ENCODE data around the gene IL9R.

IL9R gene

DNA sequence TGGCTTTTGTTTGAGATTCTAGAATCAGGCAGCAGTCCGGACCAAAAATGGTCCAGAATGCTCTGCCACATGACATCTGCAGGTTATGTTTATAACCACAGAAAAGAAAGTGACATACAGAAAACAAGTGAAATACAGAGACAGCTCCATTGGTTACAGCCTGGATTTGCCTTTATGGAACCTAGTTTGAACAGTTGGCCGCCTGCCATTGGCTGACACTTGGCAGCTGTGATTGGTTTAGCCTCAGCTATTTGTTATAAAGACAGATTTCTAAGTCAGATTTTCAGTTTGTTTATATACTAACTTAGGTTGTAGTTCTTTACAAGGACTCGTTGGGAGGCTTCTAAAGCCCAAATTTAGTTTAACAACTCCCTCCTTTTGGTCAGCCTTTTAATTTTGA lies 40.8 kb upstream of the IL9R start:
- Histone ChIP-seq H3F3A (ENCODE audit: low read depth) (no peaks in the 10 kb centered on the region), H3K27me3 (ENCODE audit: insufficient read depth, low read length, poor library complexity, severe bottlenecking) (no peaks in the 10 kb centered on the region), H2AFZ (ENCODE audit: low read length) (no peak overlapping the region), H3K9ac (ENCODE audit: low read depth, low read length, poor library complexity, severe bottlenecking) (no peak overlapping the region), H3K4me2 (ENCODE audit: low read depth, low read length, poor library complexity, severe bottlenecking) (no peak overlapping the region), H3K4me1 (ENCODE audit: insufficient read depth, low read length, poor library complexity, severe bottlenecking) (no peaks in the 10 kb centered on the region), H3K4me3 (ENCODE audit: low read length, poor library complexity, severe bottlenecking) (no peak overlapping the region), H3K79me2 (ENCODE audit: insufficient read depth, low read length) (no peaks in the 10 kb centered on the region), H3K36me3 (ENCODE audit: insufficient read depth, low read length) (no peaks in the 10 kb centered on the region), H3K9me2 (replicated peaks; ENCODE audit: low read depth, low read length) (no peaks in the 10 kb centered on the region), H3K9me3 (ENCODE audit: insufficient read depth, low read depth, low read length) (no peaks in the 10 kb centered on the region), H4K20me1 (ENCODE audit: insufficient read depth, low read length, poor library complexity, severe bottlenecking) (no peaks in the 10 kb centered on the region)
- TF ChIP-seq EZH2phosphoT487 (IDR thresholded peaks at IDR 0.05; ENCODE audit: borderline replicate concordance) = no peak
- TF ChIP-seq, protein P1, sequence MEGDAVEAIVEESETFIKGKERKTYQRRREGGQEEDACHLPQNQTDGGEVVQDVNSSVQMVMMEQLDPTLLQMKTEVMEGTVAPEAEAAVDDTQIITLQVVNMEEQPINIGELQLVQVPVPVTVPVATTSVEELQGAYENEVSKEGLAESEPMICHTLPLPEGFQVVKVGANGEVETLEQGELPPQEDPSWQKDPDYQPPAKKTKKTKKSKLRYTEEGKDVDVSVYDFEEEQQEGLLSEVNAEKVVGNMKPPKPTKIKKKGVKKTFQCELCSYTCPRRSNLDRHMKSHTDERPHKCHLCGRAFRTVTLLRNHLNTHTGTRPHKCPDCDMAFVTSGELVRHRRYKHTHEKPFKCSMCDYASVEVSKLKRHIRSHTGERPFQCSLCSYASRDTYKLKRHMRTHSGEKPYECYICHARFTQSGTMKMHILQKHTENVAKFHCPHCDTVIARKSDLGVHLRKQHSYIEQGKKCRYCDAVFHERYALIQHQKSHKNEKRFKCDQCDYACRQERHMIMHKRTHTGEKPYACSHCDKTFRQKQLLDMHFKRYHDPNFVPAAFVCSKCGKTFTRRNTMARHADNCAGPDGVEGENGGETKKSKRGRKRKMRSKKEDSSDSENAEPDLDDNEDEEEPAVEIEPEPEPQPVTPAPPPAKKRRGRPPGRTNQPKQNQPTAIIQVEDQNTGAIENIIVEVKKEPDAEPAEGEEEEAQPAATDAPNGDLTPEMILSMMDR (conservative IDR thresholded peaks at IDR 0.05; ENCODE audit: low read length) = no peak

DNA sequence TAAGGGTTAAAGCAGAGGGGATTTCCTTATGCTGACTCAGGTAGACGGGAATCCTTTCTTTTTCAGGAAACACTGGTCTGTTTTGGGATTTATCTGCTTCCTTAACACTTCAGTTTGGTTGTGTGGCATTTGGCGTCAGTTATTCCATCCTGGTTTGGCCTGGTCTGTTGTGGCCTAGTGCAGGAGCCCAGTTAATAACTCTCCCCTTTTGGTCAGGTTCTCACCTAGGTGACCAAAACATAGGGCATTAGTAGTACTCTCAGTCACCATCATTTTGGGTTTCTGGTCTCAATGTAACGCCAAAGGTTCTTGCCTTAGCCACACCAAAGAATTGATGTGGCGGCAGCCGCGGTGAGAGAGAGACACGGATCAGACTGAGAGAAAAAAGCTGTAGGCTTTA lies 39.7 kb upstream of the IL9R start:
- H3K36me3 ChIP-seq (ENCODE audit: insufficient read depth, low read length) = no peaks in the 10 kb centered on the region
- H3K4me2 ChIP-seq (ENCODE audit: low read depth, low read length, poor library complexity, severe bottlenecking) = no peak overlapping the region
- no peaks in the 10 kb centered on the region for H3F3A ChIP-seq (ENCODE audit: low read depth)
- no peaks in the 10 kb centered on the region for H3K79me2 ChIP-seq (ENCODE audit: insufficient read depth, low read length)
- TF ChIP-seq, protein P1 (conservative IDR thresholded peaks at IDR 0.05; ENCODE audit: low read length) = no peak
- no peak for TF ChIP-seq EZH2phosphoT487 (IDR thresholded peaks at IDR 0.05; ENCODE audit: borderline replicate concordance)
- H3K9ac ChIP-seq (ENCODE audit: low read depth, low read length, poor library complexity, severe bottlenecking) = no peak overlapping the region
- no peak overlapping the region for H3K4me3 ChIP-seq (ENCODE audit: low read length, poor library complexity, severe bottlenecking)
- no peak overlapping the region for H2AFZ ChIP-seq (ENCODE audit: low read length)
- H3K4me1 ChIP-seq (ENCODE audit: insufficient read depth, low read length, poor library complexity, severe bottlenecking) = no peaks in the 10 kb centered on the region
- H3K27me3 ChIP-seq (ENCODE audit: insufficient read depth, low read length, poor library complexity, severe bottlenecking) = no peaks in the 10 kb centered on the region
- no peaks in the 10 kb centered on the region for H3K9me3 ChIP-seq (ENCODE audit: insufficient read depth, low read depth, low read length)
- H4K20me1 ChIP-seq (ENCODE audit: insufficient read depth, low read length, poor library complexity, severe bottlenecking) = no peaks in the 10 kb centered on the region
- H3K9me2 ChIP-seq (replicated peaks; ENCODE audit: low read depth, low read length) = no peaks in the 10 kb centered on the region

DNA sequence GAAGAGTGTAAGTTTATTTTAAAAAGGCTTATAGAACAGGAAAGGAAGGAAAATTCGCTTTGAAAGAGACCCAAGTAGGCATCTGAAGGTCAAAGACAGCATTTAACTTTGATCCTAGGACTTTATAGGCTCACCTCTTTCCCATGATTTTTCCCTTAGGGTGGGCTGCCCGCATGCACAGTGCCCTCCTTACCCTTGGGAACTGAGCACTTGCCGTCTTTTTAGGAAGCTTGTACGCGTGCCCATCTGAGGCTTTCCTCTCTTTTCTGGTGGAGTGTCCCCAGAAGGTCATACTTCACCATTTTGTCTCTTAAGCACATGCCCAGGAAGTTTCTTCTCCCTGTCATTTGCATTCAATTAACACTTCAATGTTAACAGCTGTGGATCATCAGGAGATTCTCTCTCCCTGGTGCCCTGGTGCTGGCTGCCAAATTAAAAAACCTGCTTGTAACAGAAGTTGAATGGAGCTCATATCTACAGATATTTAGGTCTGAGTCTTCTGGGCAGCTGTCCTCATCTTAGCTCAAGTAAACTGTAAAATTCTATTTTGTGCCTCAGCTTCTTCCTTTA lies 38.4 kb upstream of the IL9R start:
- H3K9me3 ChIP-seq (ENCODE audit: insufficient read depth, low read depth, low read length) = no peaks in the 10 kb centered on the region
- TF ChIP-seq EZH2phosphoT487 (IDR thresholded peaks at IDR 0.05; ENCODE audit: borderline replicate concordance) = no peak
- TF ChIP-seq, protein P1 (conservative IDR thresholded peaks at IDR 0.05; ENCODE audit: low read length) = no peak
- H3K9me2 ChIP-seq (replicated peaks; ENCODE audit: low read depth, low read length) = no peaks in the 10 kb centered on the region
- no peaks in the 10 kb centered on the region for H3K4me1 ChIP-seq (ENCODE audit: insufficient read depth, low read length, poor library complexity, severe bottlenecking)
- H3K36me3 ChIP-seq (ENCODE audit: insufficient read depth, low read length) = no peaks in the 10 kb centered on the region
- H3K4me3 ChIP-seq (ENCODE audit: low read length, poor library complexity, severe bottlenecking) = no peak overlapping the region
- no peaks in the 10 kb centered on the region for H4K20me1 ChIP-seq (ENCODE audit: insufficient read depth, low read length, poor library complexity, severe bottlenecking)
- no peaks in the 10 kb centered on the region for H3K79me2 ChIP-seq (ENCODE audit: insufficient read depth, low read length)
- H3F3A ChIP-seq (ENCODE audit: low read depth) = no peaks in the 10 kb centered on the region
- H2AFZ ChIP-seq (ENCODE audit: low read length) = no peak overlapping the region
- H3K27me3 ChIP-seq (ENCODE audit: insufficient read depth, low read length, poor library complexity, severe bottlenecking) = no peaks in the 10 kb centered on the region
- no peak overlapping the region for H3K4me2 ChIP-seq (ENCODE audit: low read depth, low read length, poor library complexity, severe bottlenecking)
- H3K9ac ChIP-seq (ENCODE audit: low read depth, low read length, poor library complexity, severe bottlenecking) = no peak overlapping the region
